Motor neuron (in vitro differentiated cells): ENCODE data around the gene B3GNT3. TPM values are rescaled to one million over a fixed set of nuclear protein-coding genes. Genes with fewer than 3 reads are reported as not detected.
"Not testable (repeated sequence)": the region's sequence is repeated elsewhere in the genome, so short reads cannot be mapped to it uniquely, and the experiment has no call there.

Experiments used
- ATAC-seq, 8 experiments: fragments of 200-7000 bp; cut with Tn5 transposase; replicated peaks in 6 of 8; 2 replicates each; pipeline ENCODE4 v1.8.0; 2021; ENCODE audit warnings: mild to moderate bottlenecking in 8 of 8, moderate library complexity in 8 of 8
- H3K27ac ChIP-seq, 2 donors: fragments of 250-450 bp; sonication (Bioruptor Pico); 2 replicates each; pipeline ENCODE4 v1.9.0; 2021; ENCODE audit warnings: antibody characterized with exemption in 2 of 2, mild to moderate bottlenecking in 2 of 2, moderate library complexity in 1 of 2
- H3K4me1 ChIP-seq, 2 donors: fragments of 250-450 bp; sonication (Bioruptor Pico); replicated peaks in 1 of 2; 2 replicates each; pipeline ENCODE4 v1.6.1; 2021; ENCODE audit warnings: antibody characterized with exemption in 2 of 2, mild to moderate bottlenecking in 2 of 2, moderate library complexity in 1 of 2
- H3K4me3 ChIP-seq, 5 donors: fragments of 250-450 bp; sonication (Bioruptor Pico); 2 replicates each; pipeline ENCODE4 v1.9.0; 2021; ENCODE audit warnings: antibody characterized with exemption in 5 of 5, mild to moderate bottlenecking in 5 of 5, moderate library complexity in 4 of 5
- WGBS, 10 experiments: fragments of 450-650 bp; shearing (Covaris generic); methylation state at CpG; one replicate each; pipeline ENCODE4 v1.0.0; 2022; 5-methylcytosine and 5-hydroxymethylcytosine counted together
- in situ Hi-C, 9 experiments: fragments of 400-800 bp; cut with MboI; loops; one replicate each; pipeline ENCODE4 v1.15.0; 2021; ENCODE audit warnings: low sequenced_read_pairs in 9 of 9, low pct_unique_long_range_greater_than_20kb in 2 of 9; ENCODE audit not compliant: unreplicated experiment in 9 of 9
- total RNA-seq, 8 experiments: library from RNA; unstranded; fragments of 300-600 nt; gene quantifications; 2 replicates each; pipeline versions ENCODE4 v1.2.3 to v1.2.4, GENCODE V29; 2022

B3GNT3 gene
- total RNA-seq, 8 experiments from 2014 or later = 0.09 to 2.7 (median 1.2) TPM; not detected in 2

- no peak overlapping the region for H3K27ac ChIP-seq
- peaks cover 11 to 13% of the 10 kb centered on the region in 2 donors for H3K4me1 ChIP-seq
- in situ Hi-C loops = loop anchor here in 1 of 9 experiments (10.0 kb wide), 2 partner anchors 71 to 79 kb away; partner anchors contain the start of gene RPL18A
- H3K4me3 ChIP-seq = no peak overlapping the region
- WGBS, 10 experiments = 33 to 94% (median 80%) methylated on average over 1 to 13 of the region's 27 CpGs; no CpG with 5 or more reads in 3 of the 10 experiments
- no peak for ATAC-seq
Observed at GRCh38 chr19:17775991-17776803, 18.7 kb upstream of the B3GNT3 start.

GRCh38 chr19:17777840-17778239 is 17.1 kb upstream of the B3GNT3 start:
- H3K4me3 ChIP-seq, H3K27ac ChIP-seq, ATAC-seq: not testable (repeated sequence)
- in situ Hi-C loops = loop anchor here in 1 of 9 experiments (10.0 kb wide), 2 partner anchors 73 to 77 kb away; partner anchors contain the start of gene RPL18A
- 0 to 100% (median 82%) methylated on average over 1 to 7 of the region's 10 CpGs; no CpG with 5 or more reads in 4 of the 10 experiments for WGBS, 10 experiments
- peaks cover 11 to 13% of the 10 kb centered on the region in 2 donors for H3K4me1 ChIP-seq

- 20% methylated on average over 1 of the region's 37 CpGs; no CpG with 5 or more reads in 9 of the 10 experiments for WGBS, 10 experiments
- peak overlapping the region in 2 of 5 donors; percentile 8 to 19 for H3K4me3 ChIP-seq
- peaks cover 11 to 13% of the 10 kb centered on the region in 2 donors for H3K4me1 ChIP-seq
- peak; percentile 40 to 87 (median 68) for ATAC-seq
- H3K27ac ChIP-seq = peak overlapping the region; percentile 26 to 77
- in situ Hi-C loops = loop anchor here in 1 of 9 experiments (10.0 kb wide), 2 partner anchors 74 to 76 kb away; partner anchors contain the start of gene RPL18A
Observed at GRCh38 chr19:17778251-17778967, 16.5 kb upstream of the B3GNT3 start.

- peak overlapping the region in 1 of 5 donors; percentile 19 for H3K4me3 ChIP-seq
Observed at GRCh38 chr19:17778968-17779929, 15.7 kb upstream of the B3GNT3 start.

GRCh38 chr19:17780781-17781180 is 14.2 kb upstream of the B3GNT3 start:
- Histone ChIP-seq H3K27ac (no peak overlapping the region), H3K4me3 (no peak overlapping the region), H3K4me1 (peaks cover 11 to 13% of the 10 kb centered on the region in 2 donors)
- in situ Hi-C loops = no loop called here
- WGBS, 10 experiments = 100% methylated on average over 1 to 2 of the region's 2 CpGs; no CpG with 5 or more reads in 8 of the 10 experiments
- ATAC-seq = no peak

More at GRCh38 chr19:17778968-17779929, 15.7 kb upstream of the B3GNT3 start:
- in situ Hi-C loops = loop anchor here in 1 of 9 experiments (10.0 kb wide), 2 partner anchors 74 to 76 kb away; partner anchors contain the start of gene RPL18A
- Histone ChIP-seq H3K4me1 (peaks cover 11 to 13% of the 10 kb centered on the region in 2 donors), H3K27ac (peak overlapping the region; percentile 26 to 77)
- 16 to 83% (median 46%) methylated on average over 1 to 5 of the region's 25 CpGs; no CpG with 5 or more reads in 6 of the 10 experiments for WGBS, 10 experiments
- peak; percentile 5 to 54 (median 39) for ATAC-seq

GRCh38 chr19:17783721-17784120 is 11.2 kb upstream of the B3GNT3 start:
- H3K4me1 ChIP-seq, H3K4me3 ChIP-seq, ATAC-seq, in situ Hi-C loops, H3K27ac ChIP-seq: not testable (repeated sequence)
- 100% methylated on average over 1 of the region's 5 CpGs; no CpG with 5 or more reads in 9 of the 10 experiments for WGBS, 10 experiments

GRCh38 chr19:17784201-17785008 is 10.5 kb upstream of the B3GNT3 start:
- in situ Hi-C loops = no loop called here
- Histone ChIP-seq H3K4me1 (peaks cover 0 to 2% of the 10 kb centered on the region in 2 donors), H3K4me3 (no peak overlapping the region), H3K27ac (no peak overlapping the region)
- WGBS, 10 experiments = 3 to 100% (median 51%) methylated on average over 1 to 9 of the region's 32 CpGs; no CpG with 5 or more reads in 5 of the 10 experiments
- peak; percentile 23 to 77 (median 66) for ATAC-seq

GRCh38 chr19:17787274-17787913 is 7.5 kb upstream of the B3GNT3 start:
- in situ Hi-C loops = no loop called here
- no peak overlapping the region for H3K4me3 ChIP-seq
- 60 to 100% (median 85%) methylated on average over 1 to 4 of the region's 14 CpGs; no CpG with 5 or more reads in 5 of the 10 experiments for WGBS, 10 experiments

GRCh38 chr19:17788632-17789031 is 6.3 kb upstream of the B3GNT3 start:
- Histone ChIP-seq H3K27ac (no peak overlapping the region), H3K4me1 (peaks cover 0 to 3% of the 10 kb centered on the region in 2 donors), H3K4me3 (no peak overlapping the region)
- WGBS, 10 experiments = no CpG with 5 or more reads among the region's 2 CpGs
- ATAC-seq = no peak
- in situ Hi-C loops = no loop called here

More at GRCh38 chr19:17787274-17787913, 7.5 kb upstream of the B3GNT3 start:
- no peak for ATAC-seq
- Histone ChIP-seq H3K4me1 (peaks cover 0 to 3% of the 10 kb centered on the region in 2 donors), H3K27ac (no peak overlapping the region)

- no peak for ATAC-seq
- H3K4me3 ChIP-seq = no peak overlapping the region
- in situ Hi-C loops = no loop called here
- H3K27ac ChIP-seq = no peak overlapping the region
- 20 to 86% (median 74%) methylated on average over 1 to 5 of the region's 6 CpGs; no CpG with 5 or more reads in 2 of the 10 experiments for WGBS, 10 experiments
- H3K4me1 ChIP-seq = peaks cover 0 to 3% of the 10 kb centered on the region in 2 donors
Observed at GRCh38 chr19:17790059-17790780, 4.7 kb upstream of the B3GNT3 start.
